Activated T-cell treated with anti-CD3 and anti-CD28 coated beads, Interleukin-2, amount 50 U/mL, for 72 hours (primary cell): Measurements from ENCODE around the gene TTF2. TPM values are rescaled to one million over a fixed set of nuclear protein-coding genes. Genes with fewer than 3 reads are reported as not detected.

Experiments used
- ATAC-seq, 2 donors: fragments of 150-1000 bp; cut with Tn5 transposase; replicated peaks in 1 of 2; 2 replicates each; pipeline ENCODE4 v1.10.0; 2021; ENCODE audit warnings: moderate library complexity in 2 of 2, mild to moderate bottlenecking in 1 of 2
- DNase-seq, 2 donors: peaks; one replicate each; pipeline ENCODE4 v3.0.0; 2021 to 2022; ENCODE audit warnings: mixed read lengths in 1 of 2
- H3K27ac Mint-ChIP-seq: one replicate; pipeline ENCODE4 v1.8.0; 2022; ENCODE audit warnings: mild to moderate bottlenecking, moderate library complexity, mixed read lengths
- H3K27me3 Mint-ChIP-seq: one replicate; pipeline ENCODE4 v1.8.0; 2022; ENCODE audit warnings: low read depth, mixed read lengths
- H3K36me3 Mint-ChIP-seq, 2 donors: one replicate each; pipeline ENCODE4 v1.8.0; 2022; ENCODE audit warnings: mixed read lengths in 2 of 2, mild to moderate bottlenecking in 1 of 2; ENCODE audit not compliant: insufficient read depth in 2 of 2
- H3K4me1 Mint-ChIP-seq: one replicate; pipeline ENCODE4 v1.8.0; 2022; ENCODE audit warnings: low read depth, mixed read lengths
- H3K4me3 Mint-ChIP-seq, 2 donors: one replicate each; pipeline ENCODE4 v1.8.0; 2022; ENCODE audit warnings: mild to moderate bottlenecking in 2 of 2, mixed read lengths in 2 of 2, moderate library complexity in 2 of 2
- H3K9me3 Mint-ChIP-seq, 2 donors: one replicate each; pipeline ENCODE4 v1.8.0; 2022; ENCODE audit warnings: mixed read lengths in 2 of 2
- total RNA-seq, 2 donors: library from RNA; stranded (reverse); gene quantifications; one replicate each; pipeline ENCODE4 v1.2.3, GENCODE V29; 2022

TTF2 gene
- total RNA-seq, 2 donors from 2014 or later: 104 to 107 TPM

DNA sequence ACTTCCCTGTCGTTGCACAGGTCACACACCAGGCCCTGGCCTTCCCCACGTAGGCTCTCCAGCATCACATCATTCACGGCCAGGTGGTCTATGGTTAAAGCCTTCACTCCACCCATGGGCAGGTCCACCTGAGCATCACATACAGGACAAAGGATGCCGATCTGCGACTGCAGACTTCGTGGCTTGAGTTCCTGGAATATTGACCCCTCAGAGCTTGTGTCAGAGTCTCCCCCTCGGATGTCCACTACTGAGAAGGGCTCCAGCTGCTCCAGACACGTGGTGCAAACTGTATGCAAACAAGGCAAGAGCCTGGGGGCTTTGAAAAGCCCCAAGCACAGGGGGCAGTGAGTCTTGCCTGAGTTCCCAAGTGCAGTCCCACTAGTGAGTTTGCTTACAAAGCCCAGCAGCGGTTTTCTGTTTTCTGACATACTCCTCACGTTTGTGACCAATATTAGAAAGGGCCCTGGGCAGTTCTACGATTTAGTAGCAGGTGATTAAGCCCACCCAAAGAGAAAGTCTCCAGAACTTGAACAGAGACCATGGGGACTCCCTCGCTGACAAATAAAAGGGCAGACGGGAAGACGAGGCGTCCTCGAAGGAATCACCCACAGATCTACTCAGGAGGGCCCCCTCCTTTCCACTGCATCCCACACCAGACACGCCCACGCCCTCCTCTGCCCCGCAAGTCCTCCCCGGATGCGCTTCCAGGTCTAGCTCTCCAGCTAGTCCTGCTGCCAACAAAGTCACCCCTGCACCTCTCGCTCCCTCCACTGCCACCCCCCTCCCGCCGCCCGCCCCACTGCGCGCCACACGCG is 60.9 kb downstream of the TTF2 start:
- Mint-ChIP-seq H3K27ac (peak overlapping the region; percentile 38), H3K27me3 (peaks cover 18% of the 10 kb centered on the region), H3K36me3 (no peaks in the 10 kb centered on the region), H3K9me3 (no peaks in the 10 kb centered on the region), H3K4me3 (peak overlapping the region; percentile 83 to 85), H3K4me1 (peaks cover 8% of the 10 kb centered on the region)
- DNase-seq (no peak), ATAC-seq (no peak)

DNA sequence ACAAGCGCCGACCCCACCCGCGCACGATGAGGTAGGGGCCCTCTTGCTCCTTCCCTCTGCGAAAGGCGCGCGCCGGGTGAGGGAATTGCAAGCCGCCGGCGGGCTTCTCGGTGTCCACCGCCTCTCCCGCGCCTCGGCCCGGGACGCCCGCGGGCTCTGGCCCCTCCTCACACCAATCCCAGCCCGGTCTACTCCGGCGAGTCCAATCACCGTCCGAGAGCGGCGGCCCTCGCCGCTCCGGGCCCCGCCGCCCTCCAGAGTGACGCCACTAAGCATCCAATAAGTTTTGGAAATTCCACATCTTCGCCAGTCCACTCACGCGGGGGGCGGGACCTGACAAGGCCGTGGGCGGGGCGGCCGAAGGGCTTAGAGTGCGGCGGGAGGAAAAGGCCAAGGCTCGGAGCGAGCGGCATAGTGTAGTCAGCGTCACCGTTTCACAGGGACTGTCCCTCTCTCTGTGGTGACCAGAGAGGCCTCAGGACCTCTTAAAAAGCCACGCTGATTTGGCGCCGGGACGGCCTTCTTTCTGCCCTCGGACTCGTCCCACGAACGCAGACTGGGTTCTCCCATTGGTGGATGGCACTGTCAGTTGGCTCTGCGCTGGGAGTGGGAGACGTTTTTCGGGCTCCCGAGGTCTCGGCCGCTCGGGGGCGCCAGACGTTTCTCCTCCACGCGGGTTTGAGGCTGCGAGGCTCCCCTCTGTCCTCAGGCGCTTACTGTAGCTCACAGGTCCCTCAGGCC is 61.6 kb downstream of the TTF2 start, which contains the start of gene TRIM45:
Gene TRIM45, minus strand, starts transcription at position 161 of the 741 bp plus-strand sequence. CDS start 548 bp downstream, outside the sequence.
- no peaks in the 10 kb centered on the region for H3K36me3 Mint-ChIP-seq
- peak; percentile 86 to 89 for DNase-seq
- peaks cover 8% of the 10 kb centered on the region for H3K4me1 Mint-ChIP-seq
- peaks cover 18% of the 10 kb centered on the region for H3K27me3 Mint-ChIP-seq
- peak within 1 kb of the TSS; percentile 38 for H3K27ac Mint-ChIP-seq
- peak; percentile 84 to 86 for ATAC-seq
- H3K4me3 Mint-ChIP-seq: peak within 1 kb of the TSS; percentile 83 to 85
- H3K9me3 Mint-ChIP-seq: no peaks in the 10 kb centered on the region

DNA sequence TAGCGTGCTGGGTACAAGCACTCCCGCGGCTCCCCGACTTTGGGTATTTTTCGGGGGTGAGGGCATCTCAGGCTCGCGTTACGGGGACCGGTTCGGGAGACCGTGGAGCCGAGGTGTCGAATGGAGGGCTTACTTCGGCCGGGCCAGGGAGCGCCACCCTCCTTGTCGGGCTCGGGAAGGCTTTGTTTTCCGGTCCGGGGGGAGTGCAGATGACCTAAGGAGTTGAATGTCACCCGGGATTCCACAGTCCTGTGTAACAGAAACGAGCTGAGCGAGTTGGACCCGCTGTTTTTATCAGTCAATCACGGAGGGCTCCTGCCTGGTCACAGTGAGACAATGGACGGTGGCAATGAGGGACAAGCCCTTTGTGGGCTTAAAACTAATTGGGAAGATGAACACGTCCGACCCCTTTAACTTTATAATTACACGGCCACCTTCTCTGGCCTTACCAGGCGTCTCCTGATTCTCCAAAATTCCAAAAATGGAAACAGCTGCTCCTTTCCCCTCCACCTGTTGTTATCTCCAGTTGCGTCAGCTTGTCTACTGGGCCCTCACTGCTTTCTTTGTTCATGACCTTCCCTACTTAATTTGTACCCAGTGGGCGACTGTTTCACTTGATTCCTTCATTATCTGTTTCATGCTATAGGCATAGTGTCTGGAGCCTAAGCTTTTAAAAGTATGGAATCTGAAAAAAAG is 62.4 kb downstream of the TTF2 start:
- no peak for DNase-seq
- H3K27me3 Mint-ChIP-seq: peaks cover 18% of the 10 kb centered on the region
- H3K9me3 Mint-ChIP-seq: no peaks in the 10 kb centered on the region
- no peak overlapping the region for H3K27ac Mint-ChIP-seq
- H3K36me3 Mint-ChIP-seq: no peaks in the 10 kb centered on the region
- H3K4me3 Mint-ChIP-seq: peak overlapping the region; percentile 83 to 85
- ATAC-seq: no peak
- H3K4me1 Mint-ChIP-seq: peaks cover 8% of the 10 kb centered on the region

DNA sequence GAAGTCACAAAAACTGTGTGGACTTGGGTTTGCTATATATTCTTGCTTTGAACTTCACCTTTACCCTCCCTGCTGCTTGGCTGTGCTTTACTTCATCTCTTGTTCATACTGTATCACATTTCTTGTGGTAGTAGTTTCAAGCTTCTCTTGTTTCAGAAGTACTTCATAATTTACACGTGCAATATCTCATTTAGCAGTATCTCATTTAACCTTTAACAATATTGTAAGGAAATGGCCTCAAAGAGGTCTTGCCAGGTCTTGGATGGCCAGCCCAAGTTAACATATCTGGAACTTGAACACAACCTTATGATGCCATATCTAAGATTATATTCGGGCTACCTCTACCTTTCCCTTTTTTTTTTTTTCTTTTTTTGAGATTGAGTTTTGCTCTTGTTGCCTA is 63.1 kb downstream of the TTF2 start:
- H3K9me3 Mint-ChIP-seq: no peaks in the 10 kb centered on the region
- H3K36me3 Mint-ChIP-seq: no peaks in the 10 kb centered on the region
- H3K27me3 Mint-ChIP-seq: peaks cover 18% of the 10 kb centered on the region
- no peak for DNase-seq
- ATAC-seq: no peak
- H3K27ac Mint-ChIP-seq: no peak overlapping the region
- H3K4me1 Mint-ChIP-seq: peaks cover 8% of the 10 kb centered on the region
- H3K4me3 Mint-ChIP-seq: peak overlapping the region in 1 of 2 donors; percentile 15

DNA sequence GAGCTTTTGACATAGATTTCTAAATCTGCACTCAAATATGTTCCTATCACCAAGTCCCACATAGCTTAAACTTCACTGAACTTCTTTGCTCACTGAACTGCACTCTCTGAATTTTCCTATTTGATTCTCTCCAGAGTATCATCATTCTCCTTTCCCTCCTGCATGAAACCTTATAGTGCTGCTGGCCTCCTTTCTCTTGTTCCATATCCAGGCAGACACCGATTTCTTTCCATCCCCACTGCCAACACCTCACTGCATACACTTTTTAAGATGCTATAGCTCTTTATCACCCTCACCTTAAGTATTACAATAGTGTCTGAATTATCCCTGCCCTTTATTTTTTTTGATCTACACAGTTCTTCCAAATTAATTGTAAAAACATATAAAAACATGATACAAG is 64.5 kb downstream of the TTF2 start:
- ATAC-seq (no peak), DNase-seq (no peak)
- H3K4me1 Mint-ChIP-seq: peaks cover 8% of the 10 kb centered on the region
- no peaks in the 10 kb centered on the region for H3K9me3 Mint-ChIP-seq
- H3K27me3 Mint-ChIP-seq: peaks cover 18% of the 10 kb centered on the region
- H3K4me3 Mint-ChIP-seq: no peak overlapping the region
- no peak overlapping the region for H3K27ac Mint-ChIP-seq
- H3K36me3 Mint-ChIP-seq: no peaks in the 10 kb centered on the region

DNA sequence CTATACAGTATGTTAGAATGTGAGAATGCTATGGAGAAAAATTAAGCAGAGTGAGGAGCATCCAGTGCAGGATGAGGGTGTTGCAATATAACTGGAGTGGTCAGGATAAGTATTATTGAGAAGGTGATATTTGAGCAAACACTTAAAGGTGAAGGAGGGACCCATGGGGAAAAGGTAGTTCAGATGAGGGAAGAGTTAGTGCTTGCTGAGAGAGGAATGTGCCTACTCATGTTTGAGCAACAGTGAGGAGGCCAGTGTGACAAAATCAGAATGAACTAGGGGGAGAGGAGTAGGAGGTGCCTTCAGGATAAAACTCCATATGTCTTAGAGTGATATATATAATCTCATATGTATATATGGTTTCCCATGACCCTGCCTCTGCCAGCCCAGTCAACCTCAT is 67.7 kb downstream of the TTF2 start:
- no peak overlapping the region for H3K27ac Mint-ChIP-seq
- ATAC-seq: no peak
- DNase-seq: no peak
- no peaks in the 10 kb centered on the region for H3K36me3 Mint-ChIP-seq
- no peak overlapping the region for H3K4me3 Mint-ChIP-seq
- peaks cover 7% of the 10 kb centered on the region for H3K27me3 Mint-ChIP-seq
- no peaks in the 10 kb centered on the region for H3K4me1 Mint-ChIP-seq
- no peaks in the 10 kb centered on the region for H3K9me3 Mint-ChIP-seq

DNA sequence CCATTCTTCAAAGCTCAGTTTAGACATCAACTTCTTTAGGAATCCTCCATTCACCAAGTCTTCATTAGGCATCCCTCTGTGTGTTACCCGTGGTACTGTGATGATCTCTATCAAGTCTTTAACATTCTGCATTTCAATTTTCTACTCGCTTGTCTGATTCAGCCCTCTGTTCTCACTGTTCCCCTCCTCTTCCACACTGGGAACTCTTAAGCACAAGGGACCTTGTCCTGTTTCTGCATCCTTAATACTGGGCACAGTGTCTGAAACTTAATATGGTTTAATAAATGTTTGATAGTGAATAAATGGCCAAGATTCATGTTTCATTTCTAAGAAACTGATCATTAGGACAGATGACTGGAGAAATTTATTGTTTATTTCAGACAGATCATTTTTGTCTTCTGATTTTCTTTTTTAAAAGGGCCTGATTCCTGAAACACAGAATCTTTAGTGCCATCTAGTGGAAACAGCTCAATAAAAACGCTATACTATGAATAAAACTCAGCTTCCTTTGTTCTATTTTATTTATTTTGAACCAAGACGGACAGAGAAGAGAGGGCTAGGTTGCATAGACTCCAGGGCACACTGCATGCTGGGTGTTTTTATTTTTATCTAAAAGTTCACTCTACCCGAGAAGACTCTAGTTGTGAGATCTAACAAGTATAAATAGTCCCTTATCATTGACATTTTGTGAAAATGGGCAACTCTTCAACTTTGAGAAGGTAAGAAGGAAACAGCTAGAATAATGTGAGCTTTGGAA is 68.4 kb downstream of the TTF2 start:
- no peak for ATAC-seq
- Mint-ChIP-seq H3K9me3 (no peaks in the 10 kb centered on the region), H3K27me3 (peaks cover under 1% of the 10 kb centered on the region), H3K4me1 (no peaks in the 10 kb centered on the region), H3K36me3 (no peaks in the 10 kb centered on the region), H3K27ac (no peak overlapping the region), H3K4me3 (no peak overlapping the region)
- no peak for DNase-seq

DNA sequence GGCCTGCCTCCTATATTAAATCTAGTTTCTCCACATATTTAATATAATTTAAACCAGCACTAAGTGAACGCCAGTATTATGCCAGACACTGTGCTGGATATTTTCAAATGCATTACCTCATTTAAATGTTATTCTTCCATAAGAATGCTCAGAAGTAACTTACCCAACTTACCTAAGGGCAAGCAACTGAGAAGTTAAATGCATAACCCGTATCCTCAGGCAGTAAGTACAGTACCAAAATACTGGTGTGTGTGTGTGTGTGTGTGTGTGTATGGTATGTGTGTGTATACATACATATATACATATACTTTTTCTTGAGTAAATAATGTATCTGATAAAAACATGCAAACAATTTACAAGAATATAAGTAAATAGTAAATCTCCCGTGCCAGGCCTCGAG is 70.4 kb downstream of the TTF2 start:
- no peak for ATAC-seq
- no peak overlapping the region for H3K27ac Mint-ChIP-seq

DNA sequence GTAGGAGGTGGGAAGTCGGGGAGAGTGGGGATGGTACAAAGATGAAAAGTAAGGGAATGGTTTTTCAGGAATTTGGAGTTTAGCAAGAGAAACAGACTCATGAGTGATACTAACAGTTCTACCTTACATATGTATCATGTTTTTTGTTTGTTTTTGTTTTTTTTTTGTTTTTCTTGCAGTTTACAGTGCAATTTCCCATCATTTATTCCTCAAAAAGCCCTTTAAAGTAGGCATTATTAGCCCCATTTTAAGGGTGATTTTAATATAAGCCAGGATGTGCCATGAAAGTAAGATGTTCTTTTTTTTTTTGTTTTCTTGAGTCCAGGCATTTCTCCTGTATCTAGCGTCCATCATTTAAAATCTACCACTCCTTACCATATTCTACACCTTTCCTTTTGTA is 75.2 kb downstream of the TTF2 start:
- no peaks in the 10 kb centered on the region for H3K9me3 Mint-ChIP-seq
- H3K36me3 Mint-ChIP-seq: no peaks in the 10 kb centered on the region
- ATAC-seq: no peak
- H3K27me3 Mint-ChIP-seq: peaks cover 13% of the 10 kb centered on the region
- DNase-seq: no peak
- H3K4me3 Mint-ChIP-seq: no peak overlapping the region
- H3K27ac Mint-ChIP-seq: no peak overlapping the region
- no peaks in the 10 kb centered on the region for H3K4me1 Mint-ChIP-seq

More for the DNA sequence above, 70.4 kb downstream of the TTF2 start:
- Mint-ChIP-seq H3K27me3 (peaks cover 13% of the 10 kb centered on the region), H3K4me1 (no peaks in the 10 kb centered on the region), H3K9me3 (no peaks in the 10 kb centered on the region), H3K4me3 (no peak overlapping the region), H3K36me3 (no peaks in the 10 kb centered on the region)
- no peak for DNase-seq

DNA sequence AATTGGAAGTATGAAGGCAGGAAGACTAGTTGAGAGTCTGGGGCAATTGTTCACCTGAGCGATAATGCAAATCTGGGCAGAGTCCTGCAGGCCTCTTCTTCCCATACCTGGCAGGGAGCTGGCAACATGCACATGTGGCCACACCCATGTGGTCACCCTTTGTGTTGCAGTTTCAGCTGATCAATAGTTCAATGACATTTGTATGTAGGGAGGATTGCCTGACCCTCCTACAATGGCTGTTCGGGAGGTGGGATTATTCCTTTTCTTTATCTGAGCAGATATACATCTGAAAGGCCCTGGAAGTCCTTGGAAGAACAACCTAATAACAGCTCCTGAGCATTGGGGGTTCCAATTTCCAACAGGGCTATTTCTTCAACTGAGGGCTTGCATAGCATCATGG is 76.6 kb downstream of the TTF2 start:
- H3K9me3 Mint-ChIP-seq: no peaks in the 10 kb centered on the region
- no peak overlapping the region for H3K27ac Mint-ChIP-seq
- no peaks in the 10 kb centered on the region for H3K4me1 Mint-ChIP-seq
- H3K4me3 Mint-ChIP-seq: no peak overlapping the region
- ATAC-seq (no peak), DNase-seq (no peak)
- H3K36me3 Mint-ChIP-seq: no peaks in the 10 kb centered on the region
- H3K27me3 Mint-ChIP-seq: peaks cover 13% of the 10 kb centered on the region

DNA sequence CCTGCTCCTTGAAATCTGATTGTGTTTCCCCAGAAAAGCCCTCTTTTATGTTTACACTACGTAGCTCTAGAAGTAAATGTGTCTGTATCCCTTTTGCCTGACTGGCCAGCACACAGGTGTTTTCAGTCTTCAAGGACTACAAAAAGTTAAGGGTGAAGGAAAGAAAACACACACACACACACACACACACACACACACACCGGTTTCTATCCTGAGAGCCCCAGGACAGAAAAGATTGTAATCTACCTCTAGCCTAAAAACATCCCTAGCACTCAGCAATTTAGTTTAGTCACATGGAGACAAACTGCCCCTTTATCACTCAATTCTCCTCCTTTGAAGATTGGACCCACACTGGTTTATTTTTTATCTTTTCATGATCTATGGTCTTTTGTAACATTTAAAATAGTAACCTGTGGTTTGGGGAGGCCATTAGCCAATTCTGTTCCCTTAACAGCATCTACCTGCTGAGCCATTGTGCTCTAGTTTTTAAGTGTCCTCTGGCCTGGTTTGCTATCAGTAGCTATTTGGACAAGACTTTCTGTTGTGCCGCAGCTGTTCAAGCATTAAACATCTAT is 77.2 kb downstream of the TTF2 start:
- Mint-ChIP-seq H3K36me3 (no peaks in the 10 kb centered on the region), H3K27ac (no peak overlapping the region), H3K4me1 (no peaks in the 10 kb centered on the region), H3K27me3 (peaks cover 13% of the 10 kb centered on the region), H3K4me3 (no peak overlapping the region), H3K9me3 (no peaks in the 10 kb centered on the region)
- no peak for ATAC-seq
- DNase-seq: no peak

DNA sequence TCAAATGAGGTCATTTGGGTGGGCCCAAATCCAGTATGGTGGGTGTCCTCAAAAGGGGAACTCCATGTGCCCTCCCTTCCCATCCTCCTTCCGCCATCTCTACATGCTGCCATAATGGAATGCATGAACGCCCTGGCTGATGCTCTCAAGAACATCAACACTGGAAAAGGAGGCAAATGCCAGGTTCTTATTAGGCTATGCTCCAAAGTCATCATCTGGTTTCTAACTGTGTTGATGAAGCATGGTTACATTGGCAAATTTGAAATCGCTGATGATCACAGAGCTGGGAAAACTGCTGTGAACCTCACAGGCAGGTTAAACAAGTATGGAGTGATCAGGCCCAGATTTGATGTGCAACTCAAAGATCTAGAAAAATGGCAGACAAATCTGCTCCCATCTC is 78.0 kb downstream of the TTF2 start:
- Mint-ChIP-seq H3K4me1 (no peaks in the 10 kb centered on the region), H3K9me3 (no peaks in the 10 kb centered on the region), H3K36me3 (no peaks in the 10 kb centered on the region), H3K4me3 (no peak overlapping the region), H3K27ac (no peak overlapping the region), H3K27me3 (peaks cover 13% of the 10 kb centered on the region)
- DNase-seq: no peak
- no peak for ATAC-seq
